KOPT-K1 (cell line): ENCODE data around the gene ZNF750.

Experiments used
- H3K27ac ChIP-seq: fragments of 200-600 bp; sonication (generic); 2 replicates; pipeline ENCODE4 v1.5.1; 2016; ENCODE audit warnings: antibody characterized with exemption, mild to moderate bottlenecking, low read depth, low read length; ENCODE audit not compliant: poor library complexity, severe bottlenecking
- H3K36me3 ChIP-seq: fragments of 200-600 bp; sonication (generic); 2 replicates; pipeline ENCODE4 v1.5.1; 2017; ENCODE audit warnings: antibody characterized with exemption, mild to moderate bottlenecking, low read length, moderate library complexity; ENCODE audit not compliant: insufficient read depth
- H3K9me3 ChIP-seq: fragments of 200-600 bp; sonication (generic); 2 replicates; pipeline ENCODE4 v1.5.1; 2017; ENCODE audit warnings: antibody characterized with exemption, low read length, mild to moderate bottlenecking; ENCODE audit not compliant: insufficient read depth, poor library complexity, severe bottlenecking

Gene ZNF750

DNA sequence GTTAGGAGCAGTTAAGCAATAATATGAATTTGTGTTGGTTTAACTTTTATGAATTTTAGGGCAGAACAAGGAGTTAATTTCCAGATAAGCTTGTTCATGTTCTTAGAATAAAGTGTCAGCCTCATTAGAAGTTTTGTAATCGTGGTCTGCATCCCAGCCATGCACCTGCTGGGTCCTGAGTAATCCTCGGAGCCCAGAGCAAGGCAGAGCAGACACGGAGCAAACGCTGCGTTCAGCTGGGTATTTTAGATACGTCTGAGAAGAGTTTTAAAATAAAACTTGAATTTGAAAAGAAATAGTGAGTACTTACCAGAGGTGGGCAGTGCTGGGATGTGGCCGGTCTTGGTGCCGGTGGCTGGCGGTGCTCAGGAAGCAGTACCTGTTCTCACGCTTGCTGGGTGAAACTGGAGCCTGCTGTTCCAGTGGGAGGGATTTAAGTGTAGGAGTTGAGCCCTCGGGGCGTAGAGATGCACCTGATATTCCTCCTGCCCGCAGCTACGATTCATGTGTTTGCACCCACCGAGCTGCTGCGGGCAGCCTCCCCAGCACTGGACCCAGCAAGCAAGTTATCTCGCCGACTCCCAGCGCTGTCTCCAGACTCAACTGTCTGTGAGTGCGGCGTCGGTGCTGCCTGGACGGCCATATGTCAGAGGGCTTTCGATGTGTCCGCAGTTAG lies at the start of gene ZNF750:
Gene ZNF750 (minus strand): TSS at position 406 of the 676 bp plus-strand sequence. CDS start 7,568 bp downstream, outside the sequence.
- Histone ChIP-seq H3K27ac (no peak within 1 kb of the TSS), H3K36me3 (peaks cover 39% of the 10 kb centered on the region), H3K9me3 (no peaks in the 10 kb centered on the region)

DNA sequence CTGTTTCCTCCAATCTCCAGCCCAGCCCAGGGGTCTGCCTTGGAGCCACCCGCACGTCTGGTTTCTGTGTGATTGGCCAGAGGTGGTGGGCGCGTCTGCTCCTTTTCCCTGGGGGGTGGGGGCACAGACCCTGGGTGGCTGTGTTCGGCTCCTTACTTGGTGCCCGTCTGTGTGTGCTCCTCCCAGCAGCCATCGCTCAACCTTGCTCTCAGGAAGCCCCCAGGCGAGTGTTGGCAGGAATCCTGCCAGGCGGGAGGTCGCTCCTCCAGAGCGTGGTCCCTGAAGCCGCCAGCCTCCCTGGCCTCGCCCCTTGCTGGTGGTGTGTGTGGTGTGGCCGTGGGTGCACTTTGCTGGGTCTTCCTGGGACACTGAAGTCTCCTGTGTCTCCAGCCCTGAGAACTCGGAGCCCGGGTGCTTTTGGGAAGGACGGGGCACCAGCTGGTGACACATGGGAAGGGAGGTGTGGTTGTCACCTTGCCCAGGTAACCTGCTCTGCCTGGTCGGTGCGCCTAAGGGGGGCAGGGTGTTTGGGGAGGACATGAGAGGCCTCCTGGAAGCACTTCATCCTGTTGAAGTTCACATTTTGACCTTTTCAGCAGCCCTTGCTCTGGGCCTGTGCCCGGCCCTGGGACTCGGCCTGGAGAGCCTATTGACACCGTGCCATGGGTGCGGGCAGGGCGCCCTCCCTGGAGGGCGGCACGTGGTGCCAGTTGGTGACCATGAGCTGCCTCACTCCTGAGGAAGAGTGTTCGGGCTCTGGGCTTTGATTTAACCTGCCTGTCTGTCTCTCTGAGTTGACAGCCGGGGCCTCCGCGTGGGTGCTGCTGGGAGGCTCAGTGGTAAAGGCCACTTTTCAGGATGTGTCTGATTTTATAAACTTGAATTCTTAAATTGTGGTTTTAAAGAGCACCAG lies 49.0 kb upstream of the ZNF750 start:
- H3K9me3 ChIP-seq: no peaks in the 10 kb centered on the region
- peak overlapping the region; percentile 45 for H3K27ac ChIP-seq
- peaks cover 71% of the 10 kb centered on the region for H3K36me3 ChIP-seq

GRCh38 chr17:82887255-82888164 lies 47.7 kb upstream of the ZNF750 start:
- Histone ChIP-seq H3K36me3 (peaks cover 58% of the 10 kb centered on the region), H3K9me3 (no peaks in the 10 kb centered on the region)

DNA sequence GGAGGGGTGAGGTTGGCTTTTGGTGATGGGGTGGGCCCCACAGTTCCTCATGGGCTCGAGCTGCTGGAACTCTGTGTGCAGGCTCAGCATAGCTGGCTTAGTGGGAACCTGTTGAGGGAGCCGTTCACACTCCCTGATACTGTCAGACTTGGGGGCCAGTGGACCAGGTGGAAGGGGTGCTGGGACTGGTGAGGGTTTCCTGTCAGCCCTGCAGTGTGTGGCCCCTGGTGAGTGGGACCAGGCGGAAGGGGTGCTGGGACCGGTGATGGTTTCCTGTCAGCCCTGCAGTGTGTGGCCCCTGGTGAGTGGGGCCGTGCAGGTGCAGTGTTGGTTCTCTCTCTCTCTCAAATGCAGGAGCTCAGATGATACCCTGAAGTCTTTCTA lies 45.1 kb upstream of the ZNF750 start:
- Histone ChIP-seq H3K36me3 (peaks cover 36% of the 10 kb centered on the region), H3K27ac (peak overlapping the region; percentile 88), H3K9me3 (no peaks in the 10 kb centered on the region)

More at GRCh38 chr17:82887255-82888164, 47.7 kb upstream of the ZNF750 start:
- peak overlapping the region; percentile 45 for H3K27ac ChIP-seq

GRCh38 chr17:82884341-82884969 lies 44.6 kb upstream of the ZNF750 start:
- peak overlapping the region; percentile 88 for H3K27ac ChIP-seq

GRCh38 chr17:82883419-82884031 lies 43.7 kb upstream of the ZNF750 start:
- Histone ChIP-seq H3K36me3 (peaks cover 36% of the 10 kb centered on the region), H3K9me3 (no peaks in the 10 kb centered on the region), H3K27ac (peak overlapping the region; percentile 88)

More at GRCh38 chr17:82884341-82884969, 44.6 kb upstream of the ZNF750 start:
- Histone ChIP-seq H3K9me3 (no peaks in the 10 kb centered on the region), H3K36me3 (peaks cover 36% of the 10 kb centered on the region)

DNA sequence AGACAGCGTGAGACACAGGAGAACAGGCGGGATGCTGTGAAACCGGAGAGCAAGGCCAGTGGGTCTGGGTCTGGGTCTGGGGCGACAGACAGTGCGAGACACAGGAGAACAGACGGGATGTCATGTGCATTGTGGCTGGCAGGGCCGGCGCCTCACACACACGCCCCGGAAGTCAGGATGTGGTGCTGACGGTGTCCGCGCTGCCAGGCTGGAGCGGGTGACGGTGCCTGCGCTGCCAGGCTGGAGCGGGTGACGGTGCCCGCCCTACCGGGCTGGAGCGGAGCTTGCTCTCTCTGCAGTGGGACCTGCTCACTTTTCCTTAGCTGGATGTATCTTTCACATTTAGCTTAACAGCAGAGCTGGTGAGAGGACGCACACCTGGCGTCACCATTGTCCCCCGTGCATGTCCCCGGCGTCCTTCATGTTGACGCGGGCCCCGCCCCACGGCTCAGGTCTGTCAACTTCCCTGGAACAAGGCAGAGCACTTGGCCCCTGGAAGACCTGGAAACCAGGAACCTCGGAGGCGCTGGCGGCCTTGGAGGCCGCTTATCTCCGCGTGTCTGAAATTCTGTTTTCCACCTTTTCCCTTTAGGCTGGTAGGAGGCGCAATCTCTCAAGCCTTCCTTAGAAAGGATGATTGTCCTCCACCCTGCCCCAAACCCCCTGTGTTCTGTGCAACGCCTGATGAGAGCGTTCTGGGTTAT lies 43.0 kb upstream of the ZNF750 start:
- Histone ChIP-seq H3K9me3 (no peaks in the 10 kb centered on the region), H3K36me3 (peaks cover 34% of the 10 kb centered on the region), H3K27ac (peak overlapping the region; percentile 88)

- Histone ChIP-seq H3K9me3 (no peaks in the 10 kb centered on the region), H3K27ac (peak overlapping the region; percentile 88), H3K36me3 (peaks cover 27% of the 10 kb centered on the region)
These were observed 42.3 kb upstream of the ZNF750 start for GRCh38 chr17:82881900-82882714.

DNA sequence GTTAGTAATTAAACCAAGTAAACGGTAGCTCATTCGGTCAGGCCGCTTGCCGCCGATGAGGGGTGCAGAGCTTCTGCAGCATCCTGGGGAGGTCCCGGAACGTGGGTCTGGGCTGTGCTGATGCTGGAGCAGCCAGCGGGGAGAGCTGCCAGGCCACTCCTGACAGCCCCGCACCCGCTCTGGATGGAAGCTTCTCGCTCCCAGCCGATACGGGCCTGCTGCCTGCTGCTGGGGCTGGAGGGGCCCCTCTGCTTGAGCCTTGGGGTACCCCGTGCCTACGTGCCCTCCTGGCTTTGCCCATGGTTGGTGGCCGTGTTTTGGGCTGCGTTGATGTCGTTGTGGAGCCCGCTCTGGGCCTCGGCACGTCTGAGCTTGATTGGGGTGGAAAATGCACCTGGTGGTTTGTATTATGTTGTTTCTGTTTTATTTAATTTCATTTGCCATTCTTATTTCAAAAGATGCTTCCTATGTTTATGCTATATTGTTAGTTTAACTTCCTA lies 41.6 kb upstream of the ZNF750 start:
- H3K9me3 ChIP-seq: no peaks in the 10 kb centered on the region
- H3K27ac ChIP-seq: peak overlapping the region; percentile 88
- H3K36me3 ChIP-seq: peaks cover 23% of the 10 kb centered on the region; the same call in 1 of the 2 replicates

DNA sequence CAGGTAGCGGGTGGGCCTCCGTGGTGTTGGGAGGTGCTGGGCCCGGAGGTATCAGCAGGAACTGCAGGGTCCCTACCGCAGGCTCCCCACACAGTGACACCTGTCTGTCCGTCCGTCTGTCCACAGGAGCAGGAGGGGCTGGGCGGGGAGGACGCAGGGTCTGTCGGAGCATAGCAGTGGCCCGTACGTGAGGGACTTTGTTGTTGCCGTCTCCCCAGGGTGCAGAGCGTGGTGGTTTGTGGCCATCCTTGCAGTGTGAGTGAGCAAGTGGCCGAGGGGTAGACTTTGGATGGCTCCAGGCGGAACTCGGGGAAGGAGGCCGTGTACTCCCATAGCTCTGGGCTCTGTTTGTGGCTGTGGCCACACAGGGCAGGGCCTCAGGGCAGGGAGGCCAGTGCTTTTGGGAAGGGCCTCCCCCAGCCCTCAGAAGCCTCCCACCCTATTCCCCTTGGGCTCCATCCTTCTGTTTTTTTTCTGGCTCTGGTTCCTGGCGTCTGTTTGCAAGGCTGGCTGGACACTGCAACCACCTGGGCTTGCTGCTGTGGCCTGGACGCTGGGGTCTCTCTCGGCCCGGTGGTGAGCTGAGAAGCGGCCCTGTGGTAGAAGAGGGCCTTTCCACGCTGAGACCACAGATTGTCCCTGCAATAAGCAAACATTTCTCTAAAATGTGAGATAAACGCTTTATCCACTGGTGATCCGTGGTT lies 41.0 kb upstream of the ZNF750 start:
- Histone ChIP-seq H3K27ac (peak overlapping the region; percentile 88), H3K9me3 (no peaks in the 10 kb centered on the region), H3K36me3 (peaks cover 23% of the 10 kb centered on the region; the same call in 1 of the 2 replicates)

DNA sequence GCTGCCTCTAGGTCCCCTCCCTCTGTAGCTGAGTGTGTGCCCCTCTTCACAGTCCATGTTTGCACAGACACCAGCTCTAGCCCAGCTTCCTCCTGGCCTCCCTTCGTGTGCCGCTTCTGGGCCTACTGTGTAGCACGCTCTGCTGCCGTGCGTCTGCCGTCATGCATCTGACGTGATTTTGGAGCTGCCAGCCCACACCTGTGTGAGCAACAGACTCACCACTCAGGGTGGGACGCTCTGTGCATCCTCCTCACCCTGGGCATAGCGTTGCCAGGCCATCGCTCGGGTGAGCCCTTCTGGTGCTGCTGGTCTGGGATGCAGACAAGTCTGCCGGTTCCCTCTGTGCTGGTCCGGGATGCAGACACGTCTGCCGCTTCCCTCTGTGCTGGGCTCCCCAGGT lies 39.4 kb upstream of the ZNF750 start:
- peak overlapping the region; percentile 1 for H3K27ac ChIP-seq

DNA sequence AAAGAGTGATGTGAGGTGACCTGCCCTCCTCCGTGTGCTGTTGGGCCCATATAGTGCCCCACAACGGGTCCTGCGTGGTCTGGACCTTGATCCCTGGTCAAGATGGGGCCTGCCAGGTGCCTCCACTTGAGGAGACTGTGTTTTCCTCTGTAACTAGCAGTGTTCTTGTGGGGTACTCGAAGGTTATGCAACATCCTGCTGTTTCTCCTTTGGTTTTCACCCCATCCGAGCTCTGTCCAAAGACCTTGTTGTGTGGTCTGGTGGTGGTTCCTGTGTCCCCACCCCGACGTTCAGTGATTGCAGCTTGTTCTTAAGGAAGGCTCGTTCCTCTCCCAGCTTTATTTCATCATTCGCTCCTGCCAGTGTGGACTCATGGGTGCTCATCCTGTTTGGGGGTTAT lies 38.7 kb upstream of the ZNF750 start:
- H3K36me3 ChIP-seq: peaks cover 38% of the 10 kb centered on the region
- H3K9me3 ChIP-seq: no peaks in the 10 kb centered on the region
- H3K27ac ChIP-seq: peak overlapping the region; percentile 5

More for the DNA sequence above, 39.4 kb upstream of the ZNF750 start:
- peaks cover 31% of the 10 kb centered on the region for H3K36me3 ChIP-seq
- H3K9me3 ChIP-seq: no peaks in the 10 kb centered on the region
